K562 (cell line): Measurements from ENCODE around the gene OR2J3. TPM values are rescaled to one million over a fixed set of nuclear protein-coding genes. Genes with fewer than 3 reads are reported as not detected.

Experiments used
- ATAC-seq: fragments of 200-7000 bp; cut with Tn5 transposase; 3 replicates; pipeline ENCODE4 v1.9.1; 2020; ENCODE audit warnings: moderate library complexity
- BruUV-seq: library from RNA; stranded (reverse); fragments of 400-500 nt; replicated peaks from 2 replicates; lab custom pipeline; 2021; lab: Mats Ljungman, UMichigan
- CTCF ChIA-PET: fragments of 300-600 bp; formaldehyde crosslinking; extraction: SDS; loops from one replicate; lab custom pipeline; 2021; ENCODE audit warnings: low intra/inter-chr PET ratio; lab: Yijun Ruan, JAX
- POLR2A ChIA-PET: fragments of 300-600, 350-650 bp; sonication (Branson Sonifier 250); formaldehyde crosslinking; extraction: SDS; loops from one replicate; lab custom pipeline; 2021; ENCODE audit warnings: antibody characterized with exemption, inconsistent platforms; lab: Yijun Ruan, JAX
- DNase-seq, 4 experiments: peaks; one replicate each; pipeline versions ENCODE4 v3.0.0 to v3.0.0-alpha.2; 2011 to 2018; ENCODE audit warnings: low spot score in 3 of 4, mixed read lengths in 3 of 4; ENCODE audit errors: extremely low read depth in 1 of 4
- FAIRE-seq: peaks from 2 replicates; lab custom pipeline; 2011; peaks lifted over from hg19 to GRCh38; lab: Jason Lieb, UNC
- H2AFZ ChIP-seq: 2 replicates; pipeline ENCODE4 v1.6.0; 2011; ENCODE audit warnings: low read depth, low read length, control low read depth, inconsistent platforms
- H3K27ac ChIP-seq: fragments of 200-600 bp; 3 replicates; pipeline ENCODE4 v1.8.0; 2011; ENCODE audit warnings: low read depth, mild to moderate bottlenecking, control low read depth, inconsistent platforms, low read length, moderate library complexity, mixed read lengths; ENCODE audit errors: extremely low read depth
- H3K27me3 ChIP-seq, 2 experiments: fragments of 300-600 bp in 1 of 2; 2 replicates in 1 of 2; 3 replicates in 1 of 2; pipeline versions ENCODE4 v1.6.0 to v1.8.0; 2011; ENCODE audit warnings: inconsistent platforms in 2 of 2, low read length in 2 of 2, mild to moderate bottlenecking in 1 of 2, mixed read lengths in 1 of 2, moderate library complexity in 1 of 2; ENCODE audit not compliant: control insufficient read depth in 2 of 2, insufficient read depth in 2 of 2
- H3K36me3 ChIP-seq: fragments of 300-600 bp; 3 replicates; pipeline ENCODE4 v1.8.0; 2011; ENCODE audit warnings: mild to moderate bottlenecking, low read length, inconsistent platforms; ENCODE audit not compliant: control insufficient read depth, insufficient read depth
- H3K4me1 ChIP-seq, 2 experiments: fragments of 200-600 bp in 1 of 2; replicated peaks in 1 of 2; 2 replicates in 1 of 2; 3 replicates in 1 of 2; pipeline versions ENCODE4 v1.5.1 to v1.8.0; 2011; ENCODE audit warnings: inconsistent platforms in 2 of 2, low read length in 2 of 2, mild to moderate bottlenecking in 1 of 2, mixed read lengths in 1 of 2, moderate library complexity in 1 of 2; ENCODE audit not compliant: control insufficient read depth in 2 of 2, insufficient read depth in 2 of 2
- H3K4me2 ChIP-seq: 2 replicates; pipeline ENCODE4 v1.6.1; 2011; ENCODE audit warnings: low read length, control low read depth, inconsistent platforms, mixed read lengths; ENCODE audit not compliant: insufficient read depth
- H3K4me3 ChIP-seq: fragments of 200-600 bp; sonication (generic), shearing (Covaris generic); 2 replicates; pipeline ENCODE4 v1.5.1; 2016; ENCODE audit warnings: control low read depth, inconsistent platforms
- H3K79me2 ChIP-seq: fragments of 200-600 bp; 3 replicates; pipeline ENCODE4 v1.8.0; 2011; ENCODE audit warnings: low read length, inconsistent platforms; ENCODE audit not compliant: control insufficient read depth, insufficient read depth
- H3K9ac ChIP-seq, 2 experiments: 2 replicates each; pipeline versions ENCODE4 v1.6.0 to v1.6.1; 2011; ENCODE audit warnings: low read depth in 2 of 2, low read length in 2 of 2, control low read depth in 1 of 2, inconsistent platforms in 1 of 2, mild to moderate bottlenecking in 1 of 2, mixed read lengths in 1 of 2; ENCODE audit not compliant: insufficient read depth in 1 of 2
- H3K9me1 ChIP-seq: one replicate; pipeline ENCODE4 v1.6.0; 2011; ENCODE audit warnings: inconsistent platforms, mild to moderate bottlenecking, low read length, moderate library complexity; ENCODE audit not compliant: control insufficient read depth, insufficient read depth
- H3K9me3 ChIP-seq: replicated peaks from 2 replicates; pipeline ENCODE4 v1.5.1; 2011; ENCODE audit warnings: low read depth, low read length, inconsistent platforms; ENCODE audit not compliant: control insufficient read depth, insufficient read depth
- H4K20me1 ChIP-seq: replicated peaks from 2 replicates; pipeline ENCODE4 v1.6.1; 2011; ENCODE audit warnings: low read length, inconsistent platforms, mixed read lengths; ENCODE audit not compliant: control insufficient read depth, insufficient read depth
- CEBPG ChIP-seq, 3 experiments: fragments of 200-800 bp in 1 of 3; sonication (Bioruptor generic) in 1 of 3; sonication (generic) in 1 of 3; formaldehyde crosslinking in 1 of 3; IDR thresholded peaks in 2 of 3; conservative IDR thresholded peaks in 1 of 3; 2 replicates each; pipeline versions ENCODE4 v1.6.1 to v1.8.0; 2016 to 2022; ENCODE audit warnings: missing compliant biosample characterization in 2 of 3, missing genetic modification characterization in 2 of 3, mild to moderate bottlenecking in 1 of 3, missing genetic modification reagents in 1 of 3
- GATAD2A ChIP-seq: fragments of 450-650 bp; IDR thresholded peaks from 2 replicates; pipeline ENCODE4 v1.6.1; 2017
- THRAP3 ChIP-seq: fragments of 450-650 bp; IDR thresholded peaks from 2 replicates; pipeline ENCODE4 v1.6.1; 2016; ENCODE audit warnings: mild to moderate bottlenecking, inconsistent platforms, borderline replicate concordance
- ZNF512 ChIP-seq: IDR thresholded peaks from 2 replicates; pipeline ENCODE4 v1.6.1; 2016; ENCODE audit warnings: missing genetic modification characterization, missing compliant biosample characterization
- WGBS: fragments of 100-300 bp; shearing (Covaris generic); methylation state at CpG from one replicate; pipeline ENCODE4 v1.1.6; 2016; ENCODE audit warnings: low coverage, mixed read lengths; ENCODE audit not compliant: insufficient coverage; ENCODE audit errors: missing lambda C conversion rate; 5-methylcytosine and 5-hydroxymethylcytosine counted together
- in situ Hi-C: fragments of 300-500 bp; cut with MboI; formaldehyde crosslinking; loops from 4 replicates; pipeline ENCODE4 v1.15.0; 2018; ENCODE audit warnings: inconsistent platforms, mixed read lengths
- intact Hi-C: fragments of 100-400 bp; cut with micrococcal nuclease; formaldehyde crosslinking; loops from 2 replicates; pipeline ENCODE4 v1.14.2; 2022
- polyA plus RNA-seq, 8 experiments: library from polyadenylated mRNA; depleted of rRNA in 4 of 8; stranded (reverse) in 5 of 8; unstranded in 3 of 8; fragments of >200 nt; fragmentation: Nextera tagmentation in 2 of 8; fragmentation: Illumina TruSeq in 1 of 8; extraction: Ambion mirVana in 2 of 8; extraction: Trizol in 1 of 8; gene quantifications; 2 replicates each; pipeline versions ENCODE4 v1.2.1 to v1.2.3, GENCODE V29; 2011 to 2014; ENCODE audit warnings: inconsistent platforms in 1 of 8, missing spikeins in 1 of 8
- total RNA-seq, 7 experiments: library from RNA; depleted of rRNA in 6 of 7; stranded (reverse); fragments of >200 nt in 6 of 7; fragmentation: Illumina TruSeq in 2 of 7; extraction: Trizol in 2 of 7; gene quantifications; 2 replicates each; pipeline versions ENCODE4 v1.2.1 to v1.2.3, GENCODE V29; 2011 to 2021; ENCODE audit warnings: low replicate concordance in 1 of 7
- TF ChIP-seq, protein P1 (sequence below), 2 experiments: fragments of 450-650 bp in 1 of 2; sonication (generic) in 1 of 2; formaldehyde crosslinking in 1 of 2; IDR thresholded peaks in 1 of 2; conservative IDR thresholded peaks in 1 of 2; 2 replicates each; pipeline versions ENCODE4 v1.6.1 to v1.8.1; 2016 to 2023; ENCODE audit warnings: mild to moderate bottlenecking in 2 of 2, moderate library complexity in 2 of 2, inconsistent platforms in 1 of 2, missing genetic modification reagents in 1 of 2
- TF ChIP-seq, protein P2 (sequence below): fragments of 250-450 bp; sonication (Bioruptor Pico); IDR thresholded peaks from 2 replicates; pipeline ENCODE4 v1.9.0; 2021; ENCODE audit warnings: mild to moderate bottlenecking

OR2J3 gene
- total and polyA plus RNA-seq, 9 of the 15 experiments (the other 6 are each of a cell fraction or from before 2014, with no cell fraction given) = 0.14 to 0.17 TPM; not detected in 7

DNA sequence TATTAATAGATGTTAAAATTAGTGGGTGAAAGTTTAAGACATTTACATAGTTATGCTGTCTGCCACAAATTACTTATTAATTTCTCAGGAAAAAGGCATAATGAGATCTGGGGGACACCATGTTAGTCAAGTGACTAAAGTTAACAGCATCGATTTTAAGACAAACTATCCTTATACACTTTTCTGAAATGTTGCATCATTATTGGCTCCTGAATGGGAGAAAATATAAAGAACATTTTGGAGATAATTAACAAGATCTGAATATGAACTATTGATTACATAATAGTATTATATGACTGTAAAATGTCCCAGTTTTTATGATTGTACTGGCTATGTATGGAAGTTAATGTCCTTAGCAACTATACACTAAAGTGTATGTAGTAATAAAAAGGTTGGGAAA is 28.7 kb upstream of the OR2J3 start:
- H3K9ac ChIP-seq = no peak overlapping the region
- H4K20me1 ChIP-seq = no peaks in the 10 kb centered on the region
- ATAC-seq = no peak
- H3K4me3 ChIP-seq = no peak overlapping the region
- WGBS = 6% methylated on average over 1 of the region's 1 CpG
- no peak overlapping the region for H2AFZ ChIP-seq
- BruUV-seq = no TSS peak
- H3K79me2 ChIP-seq = no peaks in the 10 kb centered on the region
- H3K4me2 ChIP-seq = no peak overlapping the region
- CTCF ChIA-PET = no interaction called here
- intact Hi-C loops (no loop called here), in situ Hi-C loops (no loop called here)
- TF ChIP-seq, protein P1, sequence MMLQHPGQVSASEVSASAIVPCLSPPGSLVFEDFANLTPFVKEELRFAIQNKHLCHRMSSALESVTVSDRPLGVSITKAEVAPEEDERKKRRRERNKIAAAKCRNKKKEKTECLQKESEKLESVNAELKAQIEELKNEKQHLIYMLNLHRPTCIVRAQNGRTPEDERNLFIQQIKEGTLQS (IDR thresholded peaks at IDR 0.05) = peak; percentile 55
- TF ChIP-seq, protein P1 (CRISPR knock-in tag; conservative IDR thresholded peaks at IDR 0.05) = no peak
- TF ChIP-seq CEBPG (CRISPR knock-in tag; IDR thresholded peaks at IDR 0.05) (no peak), CEBPG (tag; conservative IDR thresholded peaks at IDR 0.05 in 1 of 2, IDR thresholded peaks at IDR 0.05 in 1 of 2) (peak; percentile 48 to 78; a peak in 3 of 4 replicates), GATAD2A (no peak)
- DNase-seq = no peak
- H3K36me3 ChIP-seq = no peaks in the 10 kb centered on the region
- H3K27me3 ChIP-seq = peaks cover 9 to 10% of the 10 kb centered on the region in 2 experiments
- H3K4me1 ChIP-seq = no peaks in the 10 kb centered on the region
- H3K9me3 ChIP-seq = no peaks in the 10 kb centered on the region
- FAIRE-seq = no peak
- H3K27ac ChIP-seq = no peak overlapping the region
- POLR2A ChIA-PET = no interaction called here
- H3K9me1 ChIP-seq = no peaks in the 10 kb centered on the region

- Histone ChIP-seq H3K79me2 (no peaks in the 10 kb centered on the region), H3K4me2 (no peak overlapping the region), H3K9me1 (no peaks in the 10 kb centered on the region), H3K27ac (no peak overlapping the region), H3K27me3 (peaks cover 9 to 10% of the 10 kb centered on the region in 2 experiments), H3K4me1 (no peaks in the 10 kb centered on the region), H4K20me1 (no peaks in the 10 kb centered on the region), H3K9ac (no peak overlapping the region), H3K36me3 (no peaks in the 10 kb centered on the region)
- DNase-seq = no peak
- ChIA-PET CTCF (no interaction called here), POLR2A (no interaction called here)
- BruUV-seq = no TSS peak
- ATAC-seq = no peak
- no peak for FAIRE-seq
- peak; percentile 94 for TF ChIP-seq ZNF512
- TF ChIP-seq THRAP3 = 0 out of 2 replicates have a peak, but pooled peaks have one; percentile 60
- TF ChIP-seq, protein P2, sequence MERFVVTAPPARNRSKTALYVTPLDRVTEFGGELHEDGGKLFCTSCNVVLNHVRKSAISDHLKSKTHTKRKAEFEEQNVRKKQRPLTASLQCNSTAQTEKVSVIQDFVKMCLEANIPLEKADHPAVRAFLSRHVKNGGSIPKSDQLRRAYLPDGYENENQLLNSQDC (CRISPR knock-in tag) = no peak
- TF ChIP-seq, all 486 proteins: peak for 2
- intact Hi-C loops (no loop called here), in situ Hi-C loops (no loop called here)
- H2AFZ ChIP-seq = no peak overlapping the region
- no peak overlapping the region for H3K4me3 ChIP-seq
- no peaks in the 10 kb centered on the region for H3K9me3 ChIP-seq
These were observed 26.5 kb upstream of the OR2J3 start for GRCh38 chr6:29081312-29081711.
